ENCODE measurements around the gene ALPG.

ALPG gene

GRCh38 chr2:232456296-232457120 lies 49.9 kb downstream of the ALPG start:
- no peaks in the 10 kb centered on the region for H3K4me1 ChIP-seq (ENCODE audit: control insufficient read depth in 1 of 2, insufficient read depth in 2 of 2, low read length in 2 of 2)
- H3K23ac ChIP-seq (ENCODE audit: low read length) = no peak overlapping the region
- DNase-seq = no peak
- no CpG with 5 or more reads among the region's 27 CpGs for WGBS (ENCODE audit: extremely low coverage, insufficient coverage, insufficient read length)
- H3K9ac ChIP-seq (ENCODE audit: low read length) = no peak overlapping the region
- H3K4me2 ChIP-seq (ENCODE audit: low read length) = no peak overlapping the region
- no peak overlapping the region for H3K4ac ChIP-seq (ENCODE audit: low read depth, low read length)
- peaks cover 6% of the 10 kb centered on the region for H3K9me3 ChIP-seq (ENCODE audit: insufficient read depth, low read depth, low read length)
- no peaks in the 10 kb centered on the region for H3K27me3 ChIP-seq (ENCODE audit: insufficient read depth, low read length)
- H2BK5ac ChIP-seq (ENCODE audit: low read depth, low read length, poor library complexity) = no peak overlapping the region
- no peaks in the 10 kb centered on the region for H3K79me1 ChIP-seq (ENCODE audit: low read length)
- no peak overlapping the region for H3K27ac ChIP-seq (ENCODE audit: low read depth, low read length)
- no peak overlapping the region for H3K4me3 ChIP-seq (ENCODE audit: low read depth, low read length)
- no peak overlapping the region for H2AK5ac ChIP-seq (ENCODE audit: low read length)
- H4K12ac ChIP-seq (ENCODE audit: low read depth, low read length) = no peak overlapping the region
- H3K18ac ChIP-seq (ENCODE audit: low read length) = no peak overlapping the region
- H3K36me3 ChIP-seq (ENCODE audit: control insufficient read depth in 1 of 2, insufficient read depth in 2 of 2, low read length in 2 of 2) = no peaks in the 10 kb centered on the region
- H2BK12ac ChIP-seq (ENCODE audit: low read length) = no peak overlapping the region
- H3K79me2 ChIP-seq (ENCODE audit: control insufficient read depth, insufficient read depth, low read length, poor library complexity) = no peaks in the 10 kb centered on the region
- no peak overlapping the region for H2BK120ac ChIP-seq (ENCODE audit: insufficient read depth, low read length, poor library complexity)
- H4K8ac ChIP-seq (ENCODE audit: low read depth, low read length) = no peak overlapping the region
- no peak overlapping the region for H3K14ac ChIP-seq (ENCODE audit: low read length)
- H4K91ac ChIP-seq (ENCODE audit: low read depth, low read length) = no peak overlapping the region
- H2AFZ ChIP-seq (ENCODE audit: insufficient read depth, low read length, poor library complexity) = no peak overlapping the region

- H3K4me3 ChIP-seq (ENCODE audit: low read depth, low read length) = no peak overlapping the region
- H2BK5ac ChIP-seq (ENCODE audit: low read depth, low read length, poor library complexity) = no peak overlapping the region
- no peaks in the 10 kb centered on the region for H3K79me2 ChIP-seq (ENCODE audit: control insufficient read depth, insufficient read depth, low read length, poor library complexity)
- H2AFZ ChIP-seq (ENCODE audit: insufficient read depth, low read length, poor library complexity) = no peak overlapping the region
- H3K23ac ChIP-seq (ENCODE audit: low read length) = no peak overlapping the region
- H3K18ac ChIP-seq (ENCODE audit: low read length) = no peak overlapping the region
- H3K27ac ChIP-seq (ENCODE audit: low read depth, low read length) = no peak overlapping the region
- H3K4me2 ChIP-seq (ENCODE audit: low read length) = no peak overlapping the region
- peaks cover 6% of the 10 kb centered on the region for H3K9me3 ChIP-seq (ENCODE audit: insufficient read depth, low read depth, low read length)
- no peak overlapping the region for H2BK12ac ChIP-seq (ENCODE audit: low read length)
- H3K4ac ChIP-seq (ENCODE audit: low read depth, low read length) = no peak overlapping the region
- no peaks in the 10 kb centered on the region for H3K36me3 ChIP-seq (ENCODE audit: control insufficient read depth in 1 of 2, insufficient read depth in 2 of 2, low read length in 2 of 2)
- no peak overlapping the region for H2BK120ac ChIP-seq (ENCODE audit: insufficient read depth, low read length, poor library complexity)
- H4K12ac ChIP-seq (ENCODE audit: low read depth, low read length) = no peak overlapping the region
- H3K4me1 ChIP-seq (ENCODE audit: control insufficient read depth in 1 of 2, insufficient read depth in 2 of 2, low read length in 2 of 2) = no peaks in the 10 kb centered on the region
- H3K27me3 ChIP-seq (ENCODE audit: insufficient read depth, low read length) = no peaks in the 10 kb centered on the region
- H3K9ac ChIP-seq (ENCODE audit: low read length) = no peak overlapping the region
- no peak overlapping the region for H2AK5ac ChIP-seq (ENCODE audit: low read length)
- H3K14ac ChIP-seq (ENCODE audit: low read length) = no peak overlapping the region
- WGBS (ENCODE audit: extremely low coverage, insufficient coverage, insufficient read length) = no CpG with 5 or more reads among the region's 21 CpGs
- DNase-seq = no peak
- H4K91ac ChIP-seq (ENCODE audit: low read depth, low read length) = no peak overlapping the region
- H3K79me1 ChIP-seq (ENCODE audit: low read length) = no peaks in the 10 kb centered on the region
- no peak overlapping the region for H4K8ac ChIP-seq (ENCODE audit: low read depth, low read length)
Observed at GRCh38 chr2:232457121-232458011, 50.7 kb downstream of the ALPG start.

- H2BK120ac ChIP-seq (ENCODE audit: insufficient read depth, low read length, poor library complexity) = no peak overlapping the region
- H3K4me1 ChIP-seq (ENCODE audit: control insufficient read depth in 1 of 2, insufficient read depth in 2 of 2, low read length in 2 of 2) = no peaks in the 10 kb centered on the region
- no peak overlapping the region for H3K4ac ChIP-seq (ENCODE audit: low read depth, low read length)
- no peak overlapping the region for H3K4me3 ChIP-seq (ENCODE audit: low read depth, low read length)
- no peak overlapping the region for H2AFZ ChIP-seq (ENCODE audit: insufficient read depth, low read length, poor library complexity)
- H3K9ac ChIP-seq (ENCODE audit: low read length) = no peak overlapping the region
- no peak overlapping the region for H3K23ac ChIP-seq (ENCODE audit: low read length)
- no peak overlapping the region for H4K91ac ChIP-seq (ENCODE audit: low read depth, low read length)
- peaks cover 6% of the 10 kb centered on the region for H3K9me3 ChIP-seq (ENCODE audit: insufficient read depth, low read depth, low read length)
- no peak overlapping the region for H2AK5ac ChIP-seq (ENCODE audit: low read length)
- no peaks in the 10 kb centered on the region for H3K79me1 ChIP-seq (ENCODE audit: low read length)
- DNase-seq = no peak
- H3K79me2 ChIP-seq (ENCODE audit: control insufficient read depth, insufficient read depth, low read length, poor library complexity) = no peaks in the 10 kb centered on the region
- H4K12ac ChIP-seq (ENCODE audit: low read depth, low read length) = no peak overlapping the region
- no peak overlapping the region for H2BK12ac ChIP-seq (ENCODE audit: low read length)
- no peak overlapping the region for H3K27ac ChIP-seq (ENCODE audit: low read depth, low read length)
- H4K8ac ChIP-seq (ENCODE audit: low read depth, low read length) = no peak overlapping the region
- H3K36me3 ChIP-seq (ENCODE audit: control insufficient read depth in 1 of 2, insufficient read depth in 2 of 2, low read length in 2 of 2) = no peaks in the 10 kb centered on the region
- no peak overlapping the region for H3K14ac ChIP-seq (ENCODE audit: low read length)
- H2BK5ac ChIP-seq (ENCODE audit: low read depth, low read length, poor library complexity) = no peak overlapping the region
- H3K4me2 ChIP-seq (ENCODE audit: low read length) = no peak overlapping the region
- no CpG with 5 or more reads among the region's 25 CpGs for WGBS (ENCODE audit: extremely low coverage, insufficient coverage, insufficient read length)
- H3K27me3 ChIP-seq (ENCODE audit: insufficient read depth, low read length) = no peaks in the 10 kb centered on the region
- H3K18ac ChIP-seq (ENCODE audit: low read length) = no peak overlapping the region
Observed at GRCh38 chr2:232458051-232458660, 51.5 kb downstream of the ALPG start.

GRCh38 chr2:232458661-232459418 lies 52.2 kb downstream of the ALPG start:
- no peak overlapping the region for H3K27ac ChIP-seq (ENCODE audit: low read depth, low read length)
- no peaks in the 10 kb centered on the region for H3K36me3 ChIP-seq (ENCODE audit: control insufficient read depth in 1 of 2, insufficient read depth in 2 of 2, low read length in 2 of 2)
- no peaks in the 10 kb centered on the region for H3K27me3 ChIP-seq (ENCODE audit: insufficient read depth, low read length)
- no peak overlapping the region for H3K4ac ChIP-seq (ENCODE audit: low read depth, low read length)
- H3K9ac ChIP-seq (ENCODE audit: low read length) = no peak overlapping the region
- DNase-seq = no peak
- H4K8ac ChIP-seq (ENCODE audit: low read depth, low read length) = no peak overlapping the region
- H3K18ac ChIP-seq (ENCODE audit: low read length) = no peak overlapping the region
- H3K4me1 ChIP-seq (ENCODE audit: control insufficient read depth in 1 of 2, insufficient read depth in 2 of 2, low read length in 2 of 2) = no peaks in the 10 kb centered on the region
- H3K14ac ChIP-seq (ENCODE audit: low read length) = no peak overlapping the region
- no peaks in the 10 kb centered on the region for H3K79me1 ChIP-seq (ENCODE audit: low read length)
- no peak overlapping the region for H2AFZ ChIP-seq (ENCODE audit: insufficient read depth, low read length, poor library complexity)
- no peak overlapping the region for H3K4me3 ChIP-seq (ENCODE audit: low read depth, low read length)
- WGBS (ENCODE audit: extremely low coverage, insufficient coverage, insufficient read length) = no CpG with 5 or more reads among the region's 56 CpGs
- H3K79me2 ChIP-seq (ENCODE audit: control insufficient read depth, insufficient read depth, low read length, poor library complexity) = no peaks in the 10 kb centered on the region
- H2BK5ac ChIP-seq (ENCODE audit: low read depth, low read length, poor library complexity) = no peak overlapping the region
- no peak overlapping the region for H2BK120ac ChIP-seq (ENCODE audit: insufficient read depth, low read length, poor library complexity)
- H3K9me3 ChIP-seq (ENCODE audit: insufficient read depth, low read depth, low read length) = peaks cover 6% of the 10 kb centered on the region
- no peak overlapping the region for H4K12ac ChIP-seq (ENCODE audit: low read depth, low read length)
- no peak overlapping the region for H2AK5ac ChIP-seq (ENCODE audit: low read length)
- H3K4me2 ChIP-seq (ENCODE audit: low read length) = no peak overlapping the region
- no peak overlapping the region for H2BK12ac ChIP-seq (ENCODE audit: low read length)
- H3K23ac ChIP-seq (ENCODE audit: low read length) = no peak overlapping the region
- H4K91ac ChIP-seq (ENCODE audit: low read depth, low read length) = no peak overlapping the region
